ENCODE results near the gene ECI1.

GRCh38 chr16:2229091-2229490 lies 22.3 kb downstream of the ECI1 start:
- TF ChIP-seq CTCF (IDR thresholded peaks at IDR 0.05; ENCODE audit: poor library complexity), result no peak
- TF ChIP-seq EZH2phosphoT487 (IDR thresholded peaks at IDR 0.05; ENCODE audit: low read depth, severe bottlenecking, unreplicated experiment), result no peak
- no peak for TF ChIP-seq EZH2 (IDR thresholded peaks at IDR 0.05; ENCODE audit: borderline replicate concordance)

All from hepatocyte (in vitro differentiated cells).